ENCODE measurements around the gene TRPV3. TPM values are rescaled to one million over a fixed set of nuclear protein-coding genes. Genes with fewer than 3 reads are reported as not detected.

The TRPV3 gene
- total and polyA plus RNA-seq, 8 donors, result 0.21 to 0.99 (median 0.50) TPM

DNA sequence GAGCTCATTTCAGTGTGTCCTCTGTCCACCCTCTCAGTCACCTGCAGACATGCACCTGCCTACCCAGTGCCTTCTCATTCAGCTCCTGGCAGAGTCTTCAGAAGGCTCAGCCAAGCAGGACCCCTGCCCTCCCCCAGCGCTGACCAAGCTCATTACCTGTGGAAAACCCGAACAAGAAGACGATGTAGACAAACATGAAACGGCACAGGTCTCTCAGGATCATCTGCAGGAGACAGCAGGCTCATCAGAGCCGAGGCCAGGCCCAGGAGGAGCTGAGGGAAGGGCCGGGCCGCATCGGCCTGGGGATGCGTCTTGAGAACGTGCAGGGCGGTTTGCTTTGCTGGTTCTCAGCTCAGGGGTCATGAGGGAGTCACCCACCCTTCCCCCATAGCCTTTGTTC lies 19.4 kb upstream of the TRPV3 start:
- H3K9me3 ChIP-seq, result no peaks in the 10 kb centered on the region
- H3K27ac ChIP-seq, result no peak overlapping the region
- peaks cover 0 to 23% (median 0%) of the 10 kb centered on the region in 3 donors for H3K36me3 ChIP-seq
- H3K4me3 ChIP-seq, result no peak overlapping the region
- H3K27me3 ChIP-seq, result no peaks in the 10 kb centered on the region
- DNase-seq, result peak in 1 of 6 donors; percentile 21
- intact Hi-C loops (cut with DNase I), result no loop called here
- FAIRE-seq, result no peak
- 89 to 92% methylated on average over 11 of the region's 11 CpGs for WGBS, 2 donors
- ATAC-seq, result no peak
- TF ChIP-seq, protein P1, sequence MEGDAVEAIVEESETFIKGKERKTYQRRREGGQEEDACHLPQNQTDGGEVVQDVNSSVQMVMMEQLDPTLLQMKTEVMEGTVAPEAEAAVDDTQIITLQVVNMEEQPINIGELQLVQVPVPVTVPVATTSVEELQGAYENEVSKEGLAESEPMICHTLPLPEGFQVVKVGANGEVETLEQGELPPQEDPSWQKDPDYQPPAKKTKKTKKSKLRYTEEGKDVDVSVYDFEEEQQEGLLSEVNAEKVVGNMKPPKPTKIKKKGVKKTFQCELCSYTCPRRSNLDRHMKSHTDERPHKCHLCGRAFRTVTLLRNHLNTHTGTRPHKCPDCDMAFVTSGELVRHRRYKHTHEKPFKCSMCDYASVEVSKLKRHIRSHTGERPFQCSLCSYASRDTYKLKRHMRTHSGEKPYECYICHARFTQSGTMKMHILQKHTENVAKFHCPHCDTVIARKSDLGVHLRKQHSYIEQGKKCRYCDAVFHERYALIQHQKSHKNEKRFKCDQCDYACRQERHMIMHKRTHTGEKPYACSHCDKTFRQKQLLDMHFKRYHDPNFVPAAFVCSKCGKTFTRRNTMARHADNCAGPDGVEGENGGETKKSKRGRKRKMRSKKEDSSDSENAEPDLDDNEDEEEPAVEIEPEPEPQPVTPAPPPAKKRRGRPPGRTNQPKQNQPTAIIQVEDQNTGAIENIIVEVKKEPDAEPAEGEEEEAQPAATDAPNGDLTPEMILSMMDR (IDR thresholded peaks at IDR 0.05), result no peak
- H3K4me1 ChIP-seq, result no peaks in the 10 kb centered on the region

DNA sequence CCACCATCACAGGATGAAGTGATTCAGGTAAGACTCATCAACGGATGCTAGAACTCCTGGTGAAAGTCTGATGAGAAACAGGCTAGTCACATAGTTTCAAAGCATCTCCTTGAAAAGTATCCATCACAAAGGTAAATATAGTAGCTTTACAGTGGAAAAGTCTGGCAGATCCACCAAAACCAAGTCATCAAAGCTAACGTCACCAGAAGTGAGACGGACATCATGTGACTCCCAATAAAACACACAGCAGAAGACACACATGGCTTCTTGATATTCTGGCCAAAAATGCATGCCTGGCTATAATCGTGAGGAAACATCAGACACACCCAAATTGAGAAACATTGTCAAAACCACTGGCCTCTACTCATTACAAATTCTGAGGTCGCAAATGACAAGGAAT lies 17.9 kb upstream of the TRPV3 start:
- DNase-seq, result no peak
- intact Hi-C loops (cut with DNase I), result no loop called here
- Histone ChIP-seq H3K4me3 (no peak overlapping the region), H3K9me3 (no peaks in the 10 kb centered on the region), H3K36me3 (peaks cover 0 to 35% (median 0%) of the 10 kb centered on the region in 3 donors), H3K27ac (no peak overlapping the region), H3K4me1 (no peaks in the 10 kb centered on the region), H3K27me3 (no peaks in the 10 kb centered on the region)
- TF ChIP-seq, protein P1 (IDR thresholded peaks at IDR 0.05), result no peak
- ATAC-seq, result no peak
- FAIRE-seq, result no peak
- 84 to 87% methylated on average over 5 of the region's 5 CpGs for WGBS, 2 donors

DNA sequence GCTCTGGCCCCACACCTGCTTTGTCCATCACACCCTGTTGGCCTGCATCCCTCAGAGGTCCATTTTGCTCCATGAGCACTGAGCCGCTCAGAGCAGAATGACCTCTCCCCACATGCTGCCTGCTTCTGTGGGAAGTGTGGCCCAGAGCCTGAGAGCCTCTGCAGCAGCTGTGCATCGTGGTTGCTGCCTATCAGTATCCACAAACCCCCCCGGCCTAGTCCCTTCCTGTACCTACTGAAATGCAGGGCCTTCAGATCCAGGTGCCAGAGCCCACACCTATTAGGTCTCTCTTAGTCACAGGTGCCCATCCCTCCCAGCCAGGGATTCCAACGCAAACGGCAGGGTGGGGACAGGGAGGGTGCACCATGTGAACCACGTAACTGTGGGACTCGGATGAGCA lies 16.6 kb upstream of the TRPV3 start:
- FAIRE-seq, result no peak
- H3K36me3 ChIP-seq, result peaks cover 0 to 30% (median 0%) of the 10 kb centered on the region in 3 donors
- H3K4me3 ChIP-seq, result no peak overlapping the region
- TF ChIP-seq, protein P1 (IDR thresholded peaks at IDR 0.05), result no peak
- no peak overlapping the region for H3K27ac ChIP-seq
- no peak for ATAC-seq
- WGBS, 2 donors, result 87 to 92% methylated on average over 7 of the region's 7 CpGs
- no peaks in the 10 kb centered on the region for H3K4me1 ChIP-seq
- H3K9me3 ChIP-seq, result no peaks in the 10 kb centered on the region
- intact Hi-C loops (cut with DNase I), result no loop called here
- DNase-seq, result no peak
- no peaks in the 10 kb centered on the region for H3K27me3 ChIP-seq

DNA sequence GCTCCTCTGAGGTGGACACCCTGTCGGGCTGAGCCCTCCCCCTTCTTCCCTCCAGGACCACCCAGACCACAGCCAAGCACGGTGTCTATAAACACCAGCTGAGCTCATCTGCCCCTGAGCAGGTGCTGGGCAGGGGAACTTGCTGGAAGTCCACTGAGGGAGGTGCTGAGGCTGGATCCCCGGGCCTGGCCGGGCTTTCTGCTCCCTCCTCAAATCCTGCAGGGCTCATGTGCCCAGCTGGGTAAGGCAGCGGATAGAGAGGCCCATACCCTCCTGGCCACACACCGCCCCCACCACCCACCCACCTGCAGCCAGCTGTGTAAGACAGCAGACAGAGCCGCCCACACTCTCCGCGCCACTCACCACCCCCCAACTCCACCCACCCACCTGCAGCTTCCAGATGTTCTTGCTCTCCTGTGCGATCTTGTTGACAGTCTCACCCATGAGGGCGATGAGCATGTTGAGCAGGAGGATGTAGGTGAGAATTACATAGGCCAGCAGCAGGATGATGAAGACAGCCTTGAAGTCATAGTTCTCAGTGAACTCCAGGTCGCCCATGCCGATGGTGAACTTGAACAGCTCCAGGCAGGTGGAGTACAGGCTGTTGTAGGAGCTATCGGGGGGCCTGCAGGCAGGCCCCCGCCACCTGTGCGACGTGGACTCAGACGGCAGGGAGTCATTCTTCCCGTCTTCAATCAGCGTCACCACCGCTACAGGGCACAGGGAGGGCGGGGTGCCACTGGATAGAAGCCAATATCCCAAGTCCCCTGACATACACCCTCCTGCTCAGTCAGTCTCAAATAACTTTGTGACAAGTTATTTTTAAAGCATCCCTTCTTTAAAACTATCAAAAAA lies 15.9 kb upstream of the TRPV3 start:
- H3K9me3 ChIP-seq, result no peaks in the 10 kb centered on the region
- DNase-seq (peak in 1 of 6 donors; percentile 31), ATAC-seq (no peak), FAIRE-seq (no peak)
- no peaks in the 10 kb centered on the region for H3K27me3 ChIP-seq
- WGBS, 2 donors, result 93 to 96% methylated on average over 22 of the region's 22 CpGs
- H3K4me1 ChIP-seq, result no peaks in the 10 kb centered on the region
- no peak overlapping the region for H3K27ac ChIP-seq
- peaks cover 0 to 28% (median 0%) of the 10 kb centered on the region in 3 donors for H3K36me3 ChIP-seq
- TF ChIP-seq, protein P1 (IDR thresholded peaks at IDR 0.05), result no peak
- no peak overlapping the region for H3K4me3 ChIP-seq
- intact Hi-C loops (cut with DNase I), result no loop called here

DNA sequence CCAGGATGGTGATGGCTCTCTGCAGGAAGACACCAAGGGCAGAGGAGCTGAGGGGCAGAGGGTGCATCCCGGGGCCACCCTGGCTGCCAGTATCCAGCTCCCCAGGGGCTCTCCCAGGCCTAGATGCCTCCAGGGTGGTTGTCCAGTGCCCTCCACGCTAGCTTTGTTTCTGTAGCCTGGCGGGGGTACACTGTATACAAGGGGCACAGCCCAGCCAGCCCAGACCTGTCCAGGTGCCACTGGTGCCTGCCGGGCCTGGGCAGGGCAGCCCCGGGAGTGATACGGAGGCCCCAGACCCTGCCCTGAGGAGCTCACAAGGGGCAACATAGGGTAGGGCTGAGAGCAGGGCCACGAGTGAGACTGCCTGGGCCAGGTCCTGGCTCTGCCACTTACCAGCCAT lies 14.6 kb upstream of the TRPV3 start:
- WGBS, 2 donors, result 90 to 96% methylated on average over 6 to 7 of the region's 7 CpGs
- Histone ChIP-seq H3K4me3 (no peak overlapping the region), H3K27ac (no peak overlapping the region), H3K9me3 (no peaks in the 10 kb centered on the region), H3K4me1 (no peaks in the 10 kb centered on the region), H3K27me3 (no peaks in the 10 kb centered on the region), H3K36me3 (peaks cover 0 to 21% (median 0%) of the 10 kb centered on the region in 3 donors)
- ATAC-seq (no peak), DNase-seq (peak in 1 of 6 donors; percentile 53), FAIRE-seq (no peak)
- TF ChIP-seq, protein P1 (IDR thresholded peaks at IDR 0.05), result no peak
- intact Hi-C loops (cut with DNase I), result no loop called here
